Glomerular visceral epithelial cell (primary cell): Measurements from ENCODE around the gene ACTL8.

Experiments
- DNase-seq: peaks from one replicate; pipeline ENCODE4 v3.0.0-alpha.2; 2016; ENCODE audit errors: extremely low spot score

ACTL8 gene

DNA sequence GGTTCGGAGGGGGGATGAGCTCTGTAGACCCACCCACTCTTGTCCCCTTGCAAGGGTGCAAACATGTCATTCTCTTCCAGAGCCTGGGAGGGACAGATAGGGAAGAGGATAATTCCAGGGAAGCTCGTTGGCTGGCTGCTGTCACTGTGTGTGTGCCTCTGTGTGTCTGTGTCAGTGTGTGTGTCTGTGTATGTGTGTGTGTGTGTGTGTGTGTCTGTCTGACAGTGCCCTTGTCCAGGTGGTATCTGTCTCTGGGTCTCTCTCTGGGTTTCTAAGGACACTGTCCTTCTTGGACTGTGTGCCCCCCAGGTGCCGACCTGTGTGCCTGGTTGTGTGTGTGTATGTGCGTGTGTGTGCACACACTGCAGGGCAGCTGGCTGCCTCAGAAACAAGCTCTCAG, 90.5 kb downstream of the ACTL8 start:
- DNase-seq, result no peak

DNA sequence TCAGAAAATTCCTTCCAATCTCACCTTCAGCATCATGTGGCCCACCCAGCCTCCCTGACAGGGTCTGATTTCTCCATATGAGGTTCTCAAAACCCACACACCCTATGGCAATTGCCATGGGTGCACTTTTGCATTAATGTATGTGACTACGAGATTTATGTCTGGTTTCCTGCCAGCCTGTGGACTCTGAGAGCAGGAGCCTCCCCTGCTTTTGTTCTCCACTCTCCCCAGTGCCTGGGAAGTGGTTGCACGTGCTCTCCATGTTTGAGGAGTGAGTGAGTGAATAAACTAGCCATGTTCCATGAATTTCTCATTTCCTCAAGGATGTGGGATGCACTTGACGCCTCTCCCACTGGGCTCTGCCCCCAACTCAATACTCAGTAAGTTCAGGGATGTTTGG, 91.2 kb downstream of the ACTL8 start:
- no peak for DNase-seq

DNA sequence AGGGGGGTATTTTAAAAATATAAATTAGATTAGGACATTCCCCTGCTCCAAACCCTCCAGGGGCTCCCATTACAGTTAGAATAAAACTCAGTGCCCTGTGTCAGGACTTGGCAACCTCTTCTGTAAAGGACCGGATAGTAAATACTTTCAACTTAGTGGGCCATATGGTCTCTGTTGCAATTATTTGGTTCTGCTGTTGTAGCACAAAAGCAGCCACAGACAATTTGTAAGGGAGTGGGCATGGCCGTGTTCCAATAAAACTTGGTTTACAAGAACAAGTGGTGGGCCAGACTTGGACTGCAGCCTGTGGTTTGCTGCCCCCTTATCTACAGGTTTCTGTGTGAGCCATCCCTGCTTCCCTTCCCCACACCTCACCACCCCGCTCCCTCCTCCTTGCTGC, 92.0 kb downstream of the ACTL8 start:
- no peak for DNase-seq

DNA sequence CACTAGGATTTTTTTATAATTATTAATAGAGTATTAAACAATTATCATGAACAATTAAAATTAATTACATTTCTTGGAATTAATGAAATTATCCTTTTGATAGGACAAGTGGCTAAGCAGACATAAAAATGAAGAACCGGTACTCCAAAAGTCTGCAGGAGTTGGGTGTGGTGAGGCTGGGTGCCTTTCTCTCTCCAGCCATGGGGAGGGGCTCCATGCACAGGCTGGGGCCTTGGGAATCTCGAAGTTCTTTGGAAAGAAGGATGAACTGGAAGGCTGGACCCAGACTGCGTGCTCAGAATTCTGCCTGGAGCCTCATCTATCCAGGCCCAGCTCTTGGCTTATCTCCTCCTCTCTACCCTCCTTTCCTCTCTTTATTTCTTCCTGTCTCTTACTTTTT, 94.1 kb downstream of the ACTL8 start:
- peak; percentile 13 for DNase-seq

DNA sequence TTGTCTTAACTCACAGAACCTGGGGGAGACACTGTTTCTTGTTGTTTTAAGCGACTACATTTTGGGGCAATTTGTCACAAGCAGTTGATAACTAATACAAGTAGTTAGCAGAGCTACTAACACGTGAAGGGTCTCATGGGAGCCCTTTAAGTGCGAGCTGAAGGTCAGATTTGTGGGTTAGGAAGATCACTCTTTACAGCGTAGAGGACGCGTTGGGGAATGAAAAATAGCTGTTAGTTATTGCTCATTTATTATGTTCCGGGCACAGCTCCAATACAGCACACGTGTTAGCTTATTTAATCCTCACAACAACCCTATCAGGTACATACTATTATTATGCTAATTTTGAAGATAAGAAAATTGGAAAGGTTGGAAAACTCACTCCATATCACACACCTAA, 95.9 kb downstream of the ACTL8 start:
- DNase-seq, result no peak

DNA sequence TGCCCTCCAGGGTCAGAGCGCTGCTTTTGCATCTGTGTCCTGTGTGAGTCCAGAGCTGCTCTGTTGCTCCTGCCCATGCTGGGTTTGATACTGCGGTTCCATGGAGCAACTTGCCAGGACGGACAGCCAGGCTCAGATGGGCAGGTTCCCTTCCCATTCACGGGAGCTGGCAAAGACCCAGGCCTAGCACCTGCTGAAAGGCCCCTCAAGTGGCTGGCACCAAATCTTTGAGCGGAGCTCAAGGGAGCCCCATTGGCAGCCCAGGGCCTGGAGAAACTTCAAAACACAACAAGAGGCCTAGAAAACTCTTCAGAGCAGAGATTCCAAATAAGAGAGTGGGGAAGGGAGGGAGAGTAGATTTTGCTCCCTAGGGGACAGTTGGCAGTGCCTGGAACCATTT, 97.2 kb downstream of the ACTL8 start:
- no peak for DNase-seq

DNA sequence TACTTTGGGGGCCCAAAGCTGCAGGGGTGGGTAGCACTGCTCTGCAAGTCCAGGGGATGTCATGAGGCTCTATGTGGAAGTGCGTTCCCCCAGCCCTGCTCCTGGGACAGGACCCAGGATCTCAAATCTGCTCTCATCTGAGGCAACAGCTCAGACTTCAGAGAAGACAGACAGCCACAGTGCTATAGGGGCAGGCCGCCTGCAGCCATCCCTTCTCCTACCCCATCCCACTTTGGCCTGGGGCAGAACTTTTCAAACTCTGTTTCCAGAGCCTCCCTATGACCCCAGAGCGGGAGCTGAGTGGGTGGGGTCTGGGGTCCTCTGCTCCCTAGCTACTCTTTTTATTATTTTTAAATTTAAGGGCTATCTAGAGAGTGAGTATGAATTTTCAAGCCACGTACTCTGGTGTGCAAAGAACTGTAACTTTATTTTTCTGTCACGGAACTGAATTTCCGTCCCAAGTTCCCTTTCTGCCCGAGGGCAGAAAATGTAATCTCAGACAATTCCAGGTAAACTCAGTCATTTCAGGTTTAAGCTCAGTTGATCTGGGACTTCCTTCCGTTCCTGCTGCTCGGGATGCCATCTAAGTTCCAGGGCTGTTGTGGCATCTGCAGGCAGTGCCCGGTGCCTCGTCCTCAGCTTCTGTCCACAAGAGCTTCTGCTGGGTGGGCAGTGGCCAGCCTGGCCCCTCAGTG, 98.3 kb downstream of the ACTL8 start:
- no peak for DNase-seq

DNA sequence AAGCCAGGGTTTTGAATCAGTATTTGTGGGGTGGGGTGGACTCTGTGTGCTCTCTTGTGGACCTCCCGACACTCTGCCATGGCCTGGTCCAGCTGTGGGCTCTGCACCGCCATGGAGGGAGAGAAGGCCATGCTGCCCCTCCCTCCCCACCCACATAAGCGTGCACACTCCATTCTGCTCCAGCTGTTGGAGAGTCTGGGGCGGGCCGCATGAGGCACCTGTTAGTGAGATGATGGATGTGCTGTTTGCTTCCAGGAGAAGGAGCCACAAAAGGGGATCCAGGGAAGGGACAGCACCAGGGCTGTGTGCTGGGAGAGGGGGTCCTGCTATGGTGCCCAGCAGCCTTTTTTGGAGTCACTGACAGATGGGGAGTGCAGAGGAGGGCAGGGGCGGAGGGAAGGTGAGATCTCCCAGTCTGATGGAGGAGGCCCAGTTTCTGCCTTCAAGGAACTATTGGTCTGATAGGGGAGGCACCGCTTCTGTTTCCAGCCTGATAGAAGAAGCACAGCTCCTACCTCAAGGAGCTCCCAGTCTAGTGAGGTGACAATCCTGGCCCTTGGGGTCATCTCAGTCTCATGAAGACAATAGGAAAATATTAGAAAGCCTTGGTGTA, 101.5 kb downstream of the ACTL8 start:
- DNase-seq, result no peak

DNA sequence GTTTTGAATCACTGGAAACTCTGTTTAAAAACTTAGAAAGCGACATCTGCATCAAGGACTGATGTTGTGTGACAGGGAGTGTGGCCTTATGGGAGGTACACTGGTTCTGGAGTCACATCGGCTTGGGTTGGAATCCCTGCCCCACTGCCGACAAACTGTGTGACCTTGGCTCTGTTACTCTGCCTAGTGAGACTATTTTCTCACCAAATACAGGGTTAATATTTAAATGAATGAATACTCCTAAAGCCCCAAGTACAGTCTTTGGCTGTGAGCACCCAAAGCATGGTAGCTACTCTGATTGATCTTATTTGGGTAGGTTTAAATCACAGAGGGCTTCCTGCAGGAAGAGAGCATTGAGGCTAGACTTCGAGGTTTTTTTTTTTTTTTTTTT, 102.0 kb downstream of the ACTL8 start:
- no peak for DNase-seq

DNA sequence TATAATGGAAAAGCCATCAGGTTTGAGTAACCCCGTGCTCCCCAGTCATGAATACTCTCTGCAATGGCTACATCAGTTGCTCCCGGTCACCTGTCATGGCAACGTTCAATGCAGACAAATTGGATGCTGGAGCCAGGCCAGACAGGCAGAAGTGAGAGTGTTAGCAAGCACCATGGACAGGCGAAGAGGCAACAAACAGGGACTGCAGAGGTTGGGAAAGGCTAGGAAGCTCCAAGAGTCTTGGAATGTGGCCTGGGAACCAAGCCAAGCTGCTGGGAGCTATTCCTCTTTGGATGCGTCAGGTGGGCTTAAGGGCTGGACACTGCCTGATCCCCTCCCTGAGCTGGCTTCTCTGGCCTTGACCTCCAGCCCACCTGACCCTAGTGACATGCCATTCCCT, 102.9 kb downstream of the ACTL8 start:
- DNase-seq, result peak; percentile 64

DNA sequence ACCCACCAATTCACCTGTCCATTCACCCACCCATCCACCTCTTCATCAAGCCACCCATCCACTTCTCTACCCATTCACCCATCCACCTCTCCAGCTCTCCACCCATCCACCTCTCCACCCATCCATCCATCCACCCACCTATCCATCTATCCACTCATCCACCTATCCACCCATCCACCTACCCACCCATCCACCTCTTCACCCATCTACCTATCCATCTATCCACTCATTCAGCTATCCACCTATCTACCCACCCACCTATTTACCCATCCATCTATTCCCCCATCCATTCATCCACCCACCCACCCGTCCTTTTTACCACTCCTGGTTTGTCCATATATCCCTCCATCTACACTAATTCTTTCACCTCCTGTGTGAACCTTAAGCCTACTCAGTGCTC, 105.7 kb downstream of the ACTL8 start:
- no peak for DNase-seq

DNA sequence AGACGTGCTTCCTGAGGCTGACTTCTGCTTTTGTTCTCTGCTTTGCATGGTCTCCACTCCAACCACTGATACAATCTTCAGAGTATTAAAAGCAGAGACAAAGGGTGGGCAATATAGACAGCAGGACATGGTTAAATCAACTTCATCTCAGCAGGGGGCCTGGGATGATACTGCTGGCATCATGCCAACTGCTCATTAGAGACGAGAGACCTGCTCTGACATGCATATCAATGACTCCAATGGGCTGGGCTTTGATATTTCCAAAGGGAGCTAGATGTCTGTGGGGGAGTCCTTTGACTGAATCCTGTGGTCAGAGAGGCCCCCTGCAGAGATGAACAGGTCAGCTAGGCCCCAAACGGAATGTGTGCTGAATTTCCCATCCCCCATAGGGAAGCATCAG, 106.6 kb downstream of the ACTL8 start:
- DNase-seq, result peak; percentile 92

DNA sequence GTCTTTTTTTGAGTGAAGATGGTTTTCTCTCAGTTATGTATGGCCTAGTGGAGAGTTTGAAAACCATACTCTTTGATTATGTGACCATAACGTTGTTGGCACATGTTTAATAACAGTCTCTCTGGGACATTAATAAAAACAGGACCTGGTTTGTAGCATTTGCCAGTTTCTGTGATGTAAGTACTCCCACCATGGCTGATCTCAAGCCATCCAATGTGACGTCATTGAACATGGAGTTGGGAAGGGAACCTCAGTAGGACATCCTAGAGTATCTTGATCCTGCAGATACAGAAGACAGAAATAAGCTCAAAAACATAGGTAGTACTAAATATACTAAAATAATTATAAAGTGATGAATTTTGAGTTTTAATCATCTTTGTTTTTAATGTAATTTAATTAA, 107.0 kb downstream of the ACTL8 start:
- no peak for DNase-seq

DNA sequence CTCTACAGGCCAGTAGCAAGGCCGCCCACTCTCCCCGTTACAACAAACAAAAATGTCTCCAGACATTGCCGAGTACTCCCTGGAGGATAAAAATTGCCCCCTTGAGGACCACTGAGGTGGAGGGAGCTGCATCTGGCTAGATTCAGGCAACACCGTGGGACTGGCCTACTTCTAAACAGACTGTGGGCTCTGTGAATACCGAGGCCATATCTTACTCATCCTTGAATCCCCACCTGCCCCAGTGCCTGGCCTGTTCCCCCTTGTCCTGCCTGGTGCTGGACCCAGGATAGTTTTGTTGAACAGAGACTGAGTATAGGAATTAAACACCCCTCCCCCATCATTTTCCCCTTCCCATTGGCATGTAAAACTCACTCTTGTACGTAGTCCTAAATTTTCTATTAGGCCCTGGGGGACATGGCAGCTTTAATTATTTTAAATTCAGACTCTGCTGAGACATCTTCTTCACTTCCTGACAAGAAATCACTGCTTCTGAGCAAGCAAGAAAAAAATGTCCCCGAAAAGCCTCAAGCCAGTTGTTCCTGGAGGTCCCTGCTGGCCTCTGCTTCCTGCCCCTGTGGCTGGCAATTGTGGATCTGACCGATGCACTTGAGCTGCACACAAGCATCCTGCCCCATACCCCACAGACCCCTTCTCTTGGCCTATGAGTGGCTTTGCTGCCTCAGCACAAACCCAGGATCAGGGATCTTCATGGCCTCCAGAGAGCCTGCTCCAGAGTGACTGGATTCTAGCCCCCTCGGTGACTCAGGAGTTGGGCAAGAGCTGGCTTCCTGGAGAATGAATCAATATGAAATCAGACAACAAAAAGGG, 111.0 kb downstream of the ACTL8 start:
- DNase-seq, result peak; percentile 78

DNA sequence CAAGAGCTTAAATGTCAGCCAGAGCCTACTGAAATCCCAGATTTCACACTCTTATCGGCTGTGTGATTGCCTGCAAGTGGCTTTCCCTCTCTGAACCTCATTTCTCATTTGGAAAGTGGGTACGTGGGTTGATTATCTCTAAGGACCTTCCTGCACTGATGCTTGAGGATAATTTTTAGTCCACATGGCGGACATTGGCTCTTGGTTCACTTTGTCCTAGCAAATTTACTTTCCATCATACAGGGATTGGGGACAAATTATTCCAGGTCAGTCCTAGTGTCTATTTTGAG, 111.6 kb downstream of the ACTL8 start:
- DNase-seq, result no peak

DNA sequence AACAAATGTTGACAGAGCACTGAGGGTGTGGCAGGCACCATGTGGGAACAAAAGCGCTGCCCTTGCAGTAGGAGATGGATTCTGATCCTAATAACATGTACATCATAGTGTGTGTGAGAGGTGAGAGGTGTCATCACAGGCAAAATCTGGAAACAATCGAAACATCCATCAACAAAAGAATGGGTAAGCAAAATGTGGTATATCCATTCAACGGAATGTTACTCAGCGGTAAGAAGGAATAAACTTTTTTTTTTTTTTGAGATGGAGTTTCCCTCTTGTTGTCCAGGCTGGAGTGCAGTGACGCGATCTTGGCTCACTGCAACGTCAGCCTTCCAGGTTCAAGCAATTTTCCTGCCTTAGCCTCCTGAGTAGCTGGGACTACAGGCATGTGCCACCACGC, 112.3 kb downstream of the ACTL8 start:
- DNase-seq, result no peak

DNA sequence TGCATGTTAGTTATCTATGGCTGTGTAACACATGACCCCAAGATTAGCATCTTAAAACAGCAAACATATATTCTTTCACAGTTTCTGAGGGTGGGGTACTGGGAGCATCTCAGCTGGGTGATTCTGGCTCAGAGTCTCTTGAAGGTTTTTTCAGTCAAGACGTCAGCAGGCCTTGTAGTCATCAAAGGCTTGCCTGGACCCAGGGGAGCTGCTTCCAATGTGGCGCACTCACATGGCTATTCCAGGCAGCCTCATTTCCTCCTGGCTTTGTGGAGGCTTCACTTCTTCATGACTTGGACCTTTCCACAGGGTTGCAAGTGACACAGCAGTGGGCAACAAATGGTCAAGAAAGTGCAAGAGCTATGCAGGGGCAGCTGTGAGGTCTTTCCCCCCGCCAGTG, 114.7 kb downstream of the ACTL8 start:
- DNase-seq, result no peak

DNA sequence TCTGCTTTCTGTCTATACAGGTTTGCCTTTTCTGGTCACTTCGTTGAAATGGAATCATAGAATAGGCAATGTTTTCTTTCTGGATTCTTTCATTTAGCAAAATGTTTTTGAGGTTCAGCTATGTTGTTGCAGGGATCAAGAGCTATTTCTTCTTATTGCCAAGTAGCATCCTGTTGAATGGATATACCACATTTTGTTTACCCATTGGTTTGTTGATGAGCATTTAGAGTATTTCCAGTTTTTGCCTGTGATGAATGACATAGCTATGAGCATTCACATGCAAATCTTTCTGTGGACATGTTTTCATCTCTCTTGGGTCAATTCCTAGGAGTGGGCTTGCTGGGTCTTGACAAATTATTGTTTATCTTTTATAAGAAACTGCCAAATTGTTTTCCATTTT, 115.5 kb downstream of the ACTL8 start:
- DNase-seq, result no peak

DNA sequence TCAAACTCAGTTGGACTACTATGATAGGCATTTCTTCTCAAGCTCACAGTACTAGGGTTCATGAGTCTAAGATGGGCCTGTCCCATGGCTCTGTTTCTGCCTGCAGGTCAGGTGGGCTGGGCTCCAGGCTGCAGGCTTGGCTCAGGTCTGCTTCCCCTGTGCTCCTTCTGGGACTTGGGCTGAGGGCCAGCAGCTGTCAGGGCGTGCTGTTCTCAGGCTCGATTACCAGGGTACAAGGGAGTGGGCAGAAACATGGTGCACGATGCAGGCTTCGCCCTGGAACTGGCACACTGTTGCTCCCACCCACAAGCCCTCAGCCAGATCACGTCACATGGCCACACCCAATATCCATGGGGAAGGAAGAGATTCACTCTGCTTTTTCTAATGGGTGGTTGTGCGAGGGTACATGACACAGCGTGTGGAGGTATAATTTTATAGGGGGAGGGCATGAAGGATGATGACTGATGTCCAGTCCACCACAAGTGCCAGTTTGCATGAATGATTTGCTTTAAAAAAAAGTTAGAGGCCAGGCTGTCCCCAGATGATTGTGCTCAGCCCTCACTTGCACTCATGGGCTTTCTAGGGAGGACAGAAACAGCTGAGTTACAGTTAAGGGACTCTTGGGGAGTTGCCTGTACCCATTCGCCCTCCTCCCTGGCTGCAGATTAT, 118.0 kb downstream of the ACTL8 start:
- DNase-seq, result peak; percentile 8

DNA sequence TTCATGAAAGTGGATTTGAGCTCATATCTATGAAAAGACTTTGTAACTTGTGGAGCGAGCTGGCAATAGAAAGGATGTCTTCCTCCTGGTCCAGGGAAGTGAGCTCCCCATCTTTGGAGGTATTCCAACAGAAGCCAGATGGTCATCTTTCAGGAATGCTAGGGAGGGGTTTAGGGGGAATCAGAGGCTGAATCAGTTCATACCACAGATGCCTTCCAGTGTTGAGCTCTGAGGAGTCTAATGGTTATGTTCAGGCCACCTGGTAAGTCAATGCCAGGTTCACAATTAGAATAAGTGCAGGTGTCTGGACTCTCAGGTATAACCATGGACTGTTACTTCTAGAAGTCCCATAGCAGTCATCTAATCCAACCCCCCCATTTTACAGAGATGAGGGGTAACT, 119.1 kb downstream of the ACTL8 start:
- peak; percentile 80 for DNase-seq

DNA sequence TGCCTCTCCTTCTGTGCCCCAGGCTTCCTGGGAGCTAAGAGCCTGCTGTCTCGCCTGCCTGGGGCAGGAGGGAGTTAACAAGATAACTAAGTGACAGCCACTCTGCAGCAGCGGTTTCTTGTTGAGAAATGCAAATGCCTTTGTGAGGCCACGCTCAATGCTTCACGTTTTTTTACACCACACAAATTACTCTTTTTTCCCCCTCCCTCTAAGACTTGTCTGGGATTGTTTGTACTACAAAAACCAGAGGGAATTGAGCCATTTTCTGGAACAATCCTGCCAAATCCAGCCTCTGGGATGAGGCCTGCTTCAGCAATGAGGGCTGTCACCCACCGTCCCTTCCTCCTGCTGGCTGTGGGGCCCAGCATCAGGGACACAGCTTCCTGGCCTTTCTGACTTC, 119.6 kb downstream of the ACTL8 start:
- peak; percentile 58 for DNase-seq

DNA sequence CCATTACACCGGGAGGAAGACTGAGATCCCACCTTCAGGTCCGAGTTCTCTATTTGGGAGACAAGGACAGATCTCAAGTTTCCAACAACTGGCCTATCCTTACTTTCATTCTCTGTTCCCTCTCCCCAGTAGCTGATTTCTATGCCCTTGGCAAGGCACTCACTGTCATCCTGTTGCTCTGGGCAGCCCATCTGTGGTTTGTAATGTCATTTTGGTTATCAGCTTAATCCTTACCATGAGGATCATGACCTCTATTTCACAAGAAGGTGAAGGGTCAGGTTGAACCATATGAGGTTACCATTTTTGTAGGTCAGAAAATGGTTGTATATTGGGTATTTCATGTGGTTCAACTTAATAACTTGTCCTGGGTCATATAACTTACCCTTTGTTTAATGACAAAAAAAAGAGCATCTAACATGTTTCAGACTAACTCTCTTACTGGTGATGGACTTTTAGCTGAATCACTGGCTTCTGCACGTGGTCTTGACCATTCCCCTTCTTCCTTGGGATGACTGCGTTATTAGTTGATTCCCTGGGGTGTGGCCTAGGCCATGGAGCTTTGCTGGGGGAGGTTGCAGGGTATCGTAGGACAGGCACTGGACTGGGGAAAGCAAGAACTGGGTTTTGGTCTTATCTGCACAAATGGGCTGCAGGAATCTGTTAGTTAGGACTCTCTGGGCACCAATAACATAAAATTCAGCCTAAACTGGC, 120.2 kb downstream of the ACTL8 start:
- DNase-seq, result peak; percentile 37
